GM19035 (cell line): ENCODE results near the gene RAP1GAP2.
"Not testable (repeated sequence)": the region's sequence is repeated elsewhere in the genome, so short reads cannot be mapped to it uniquely, and the experiment has no call there.

Source experiments
- ATAC-seq: cut with Tn5 transposase; IDR thresholded peaks from one replicate; pipeline ENCODE4 v1.9.1; 2021; ENCODE audit not compliant: unreplicated experiment

Gene RAP1GAP2

GRCh38 chr17:2796164-2797125 lies at the start of gene RAP1GAP2:
Gene RAP1GAP2 (plus strand): TSS chr17:2796438. CDS start chr17:2796528, 90 bp downstream.
- no peak for ATAC-seq

GRCh38 chr17:2749058-2749783 lies 47.0 kb upstream of the RAP1GAP2 start, which contains the start of gene CCDC92B:
Gene CCDC92B (minus strand): TSS chr17:2749652. CDS start chr17:2735145, 14,507 bp downstream.
- ATAC-seq = no peak

GRCh38 chr17:2749784-2750181 lies 46.5 kb upstream of the RAP1GAP2 start:
- ATAC-seq = no peak

- no peak for ATAC-seq
Measured at GRCh38 chr17:2750721-2751120, 45.5 kb upstream of the RAP1GAP2 start.

- ATAC-seq = no peak
Measured at GRCh38 chr17:2751491-2751890, 44.7 kb upstream of the RAP1GAP2 start.

- no peak for ATAC-seq
Measured at GRCh38 chr17:2755891-2756724, 40.1 kb upstream of the RAP1GAP2 start.

GRCh38 chr17:2758870-2759269 lies 37.4 kb upstream of the RAP1GAP2 start:
- ATAC-seq = no peak

GRCh38 chr17:2770129-2770528 lies 26.1 kb upstream of the RAP1GAP2 start:
- ATAC-seq = no peak

GRCh38 chr17:2775206-2775605 lies 21.0 kb upstream of the RAP1GAP2 start:
- ATAC-seq = no peak

GRCh38 chr17:2776589-2777241 lies 19.5 kb upstream of the RAP1GAP2 start:
- ATAC-seq = no peak

- no peak for ATAC-seq
Measured at GRCh38 chr17:2777242-2777867, 18.9 kb upstream of the RAP1GAP2 start.

- ATAC-seq = no peak
Measured at GRCh38 chr17:2778489-2778888, 17.7 kb upstream of the RAP1GAP2 start.

- ATAC-seq = no peak
Measured at GRCh38 chr17:2779545-2779944, 16.7 kb upstream of the RAP1GAP2 start.

- ATAC-seq = no peak
Measured at GRCh38 chr17:2780256-2780655, 16.0 kb upstream of the RAP1GAP2 start.

- ATAC-seq = no peak
Measured at GRCh38 chr17:2780931-2781454, 15.2 kb upstream of the RAP1GAP2 start.

- not testable (repeated sequence) for ATAC-seq
Measured at GRCh38 chr17:2781598-2781997, 14.6 kb upstream of the RAP1GAP2 start.

GRCh38 chr17:2782055-2782454 lies 14.2 kb upstream of the RAP1GAP2 start:
- no peak for ATAC-seq

- no peak for ATAC-seq
Measured at GRCh38 chr17:2783310-2784030, 12.8 kb upstream of the RAP1GAP2 start.

GRCh38 chr17:2784864-2785263 lies 11.4 kb upstream of the RAP1GAP2 start:
- no peak for ATAC-seq
